ENCODE results near the gene CFAP61. TPM values are rescaled to one million over a fixed set of nuclear protein-coding genes. Genes with fewer than 3 reads are reported as not detected.
A peak's percentile ranks its signal among the peaks of the same experiment; 100 is the strongest.

CFAP61 gene
- total RNA-seq, 1 experiment from 2014 or later = 0.28 TPM

DNA sequence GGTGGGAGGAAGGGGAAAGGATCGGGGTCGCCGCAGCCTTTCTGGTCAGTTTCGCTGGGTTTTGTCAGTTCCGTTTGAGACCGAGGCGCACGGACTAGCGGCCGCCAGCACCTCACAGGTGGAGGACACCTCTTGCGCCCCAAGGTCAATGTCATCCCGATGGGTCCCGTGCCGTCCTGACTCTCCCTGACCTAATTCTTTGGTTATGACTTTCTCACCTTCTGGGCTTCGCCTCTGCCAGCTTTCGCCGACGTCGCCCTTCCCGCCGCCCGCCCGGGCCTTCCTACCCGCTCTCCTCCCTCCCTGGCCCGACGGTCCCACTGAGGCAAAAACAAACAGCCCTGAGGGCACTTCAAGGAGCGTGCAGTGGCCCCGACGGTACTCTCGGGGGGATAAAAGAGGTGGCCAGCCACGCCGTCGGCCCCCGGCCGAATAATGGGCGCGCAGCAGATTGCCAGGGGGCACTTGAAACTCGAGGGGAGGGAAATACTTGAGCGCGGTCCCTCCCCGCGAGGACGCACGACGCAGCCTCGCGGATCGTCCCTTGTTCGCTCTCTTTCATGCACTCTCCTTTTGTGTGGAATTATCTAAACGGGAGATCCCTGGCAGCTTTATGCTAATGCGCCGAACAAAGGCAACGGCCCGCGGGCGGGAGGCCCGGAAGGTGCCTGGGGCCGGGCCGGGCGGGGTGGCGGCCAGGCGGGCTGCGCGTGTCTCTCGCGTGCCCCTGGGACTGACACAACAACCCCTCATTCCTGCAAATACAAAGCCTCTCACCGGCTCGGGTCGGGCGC, 311.7 kb downstream of the CFAP61 start:
- Histone ChIP-seq H3K27me3 (ENCODE audit: control insufficient read depth, insufficient read depth, low read length) (peaks cover 39% of the 10 kb centered on the region), H3K4me1 (ENCODE audit: control insufficient read depth, insufficient read depth, low read length) (no peaks in the 10 kb centered on the region), H3K27ac (ENCODE audit: low read length) (no peak overlapping the region), H3K4me3 (ENCODE audit: low read depth in 2 of 2, low read length in 2 of 2) (no peak overlapping the region), H3K9me3 (ENCODE audit: control insufficient read depth, insufficient read depth, low read depth, low read length) (no peaks in the 10 kb centered on the region), H3K36me3 (ENCODE audit: control insufficient read depth, insufficient read depth, low read length) (no peaks in the 10 kb centered on the region)
- ChIA-PET POLR2A (no interaction called here), CTCF (no interaction called here)
- intact Hi-C loops (cut with micrococcal nuclease; ENCODE audit: unreplicated experiment) (loop anchor here (10.0 kb wide), 1 partner anchor 279 kb away; no protein-coding TSS in a partner anchor), in situ Hi-C loops (cut with HindIII; ENCODE audit: low pct_unique_long_range_greater_than_20kb, low sequenced_read_pairs) (no loop called here)
- ATAC-seq = peak; percentile 45; the same call in 1 of the 2 replicates
- no peak for DNase-seq (ENCODE audit: low read depth, low spot score)
- no peak for TF ChIP-seq TCF7L2 (IDR thresholded peaks at IDR 0.05; ENCODE audit: low read depth, low read length)
- TF ChIP-seq, protein P1, sequence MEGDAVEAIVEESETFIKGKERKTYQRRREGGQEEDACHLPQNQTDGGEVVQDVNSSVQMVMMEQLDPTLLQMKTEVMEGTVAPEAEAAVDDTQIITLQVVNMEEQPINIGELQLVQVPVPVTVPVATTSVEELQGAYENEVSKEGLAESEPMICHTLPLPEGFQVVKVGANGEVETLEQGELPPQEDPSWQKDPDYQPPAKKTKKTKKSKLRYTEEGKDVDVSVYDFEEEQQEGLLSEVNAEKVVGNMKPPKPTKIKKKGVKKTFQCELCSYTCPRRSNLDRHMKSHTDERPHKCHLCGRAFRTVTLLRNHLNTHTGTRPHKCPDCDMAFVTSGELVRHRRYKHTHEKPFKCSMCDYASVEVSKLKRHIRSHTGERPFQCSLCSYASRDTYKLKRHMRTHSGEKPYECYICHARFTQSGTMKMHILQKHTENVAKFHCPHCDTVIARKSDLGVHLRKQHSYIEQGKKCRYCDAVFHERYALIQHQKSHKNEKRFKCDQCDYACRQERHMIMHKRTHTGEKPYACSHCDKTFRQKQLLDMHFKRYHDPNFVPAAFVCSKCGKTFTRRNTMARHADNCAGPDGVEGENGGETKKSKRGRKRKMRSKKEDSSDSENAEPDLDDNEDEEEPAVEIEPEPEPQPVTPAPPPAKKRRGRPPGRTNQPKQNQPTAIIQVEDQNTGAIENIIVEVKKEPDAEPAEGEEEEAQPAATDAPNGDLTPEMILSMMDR (IDR thresholded peaks at IDR 0.05) = 0 out of 2 replicates have a peak, but pooled peaks have one; percentile 30
- TF ChIP-seq, protein P2, sequence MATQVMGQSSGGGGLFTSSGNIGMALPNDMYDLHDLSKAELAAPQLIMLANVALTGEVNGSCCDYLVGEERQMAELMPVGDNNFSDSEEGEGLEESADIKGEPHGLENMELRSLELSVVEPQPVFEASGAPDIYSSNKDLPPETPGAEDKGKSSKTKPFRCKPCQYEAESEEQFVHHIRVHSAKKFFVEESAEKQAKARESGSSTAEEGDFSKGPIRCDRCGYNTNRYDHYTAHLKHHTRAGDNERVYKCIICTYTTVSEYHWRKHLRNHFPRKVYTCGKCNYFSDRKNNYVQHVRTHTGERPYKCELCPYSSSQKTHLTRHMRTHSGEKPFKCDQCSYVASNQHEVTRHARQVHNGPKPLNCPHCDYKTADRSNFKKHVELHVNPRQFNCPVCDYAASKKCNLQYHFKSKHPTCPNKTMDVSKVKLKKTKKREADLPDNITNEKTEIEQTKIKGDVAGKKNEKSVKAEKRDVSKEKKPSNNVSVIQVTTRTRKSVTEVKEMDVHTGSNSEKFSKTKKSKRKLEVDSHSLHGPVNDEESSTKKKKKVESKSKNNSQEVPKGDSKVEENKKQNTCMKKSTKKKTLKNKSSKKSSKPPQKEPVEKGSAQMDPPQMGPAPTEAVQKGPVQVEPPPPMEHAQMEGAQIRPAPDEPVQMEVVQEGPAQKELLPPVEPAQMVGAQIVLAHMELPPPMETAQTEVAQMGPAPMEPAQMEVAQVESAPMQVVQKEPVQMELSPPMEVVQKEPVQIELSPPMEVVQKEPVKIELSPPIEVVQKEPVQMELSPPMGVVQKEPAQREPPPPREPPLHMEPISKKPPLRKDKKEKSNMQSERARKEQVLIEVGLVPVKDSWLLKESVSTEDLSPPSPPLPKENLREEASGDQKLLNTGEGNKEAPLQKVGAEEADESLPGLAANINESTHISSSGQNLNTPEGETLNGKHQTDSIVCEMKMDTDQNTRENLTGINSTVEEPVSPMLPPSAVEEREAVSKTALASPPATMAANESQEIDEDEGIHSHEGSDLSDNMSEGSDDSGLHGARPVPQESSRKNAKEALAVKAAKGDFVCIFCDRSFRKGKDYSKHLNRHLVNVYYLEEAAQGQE (IDR thresholded peaks at IDR 0.05; ENCODE audit: insufficient read depth in 1 of 2, low read depth in 2 of 2, low read length in 1 of 2) = no peak
- no TSS peak for BruUV-seq (replicated peaks)

DNA sequence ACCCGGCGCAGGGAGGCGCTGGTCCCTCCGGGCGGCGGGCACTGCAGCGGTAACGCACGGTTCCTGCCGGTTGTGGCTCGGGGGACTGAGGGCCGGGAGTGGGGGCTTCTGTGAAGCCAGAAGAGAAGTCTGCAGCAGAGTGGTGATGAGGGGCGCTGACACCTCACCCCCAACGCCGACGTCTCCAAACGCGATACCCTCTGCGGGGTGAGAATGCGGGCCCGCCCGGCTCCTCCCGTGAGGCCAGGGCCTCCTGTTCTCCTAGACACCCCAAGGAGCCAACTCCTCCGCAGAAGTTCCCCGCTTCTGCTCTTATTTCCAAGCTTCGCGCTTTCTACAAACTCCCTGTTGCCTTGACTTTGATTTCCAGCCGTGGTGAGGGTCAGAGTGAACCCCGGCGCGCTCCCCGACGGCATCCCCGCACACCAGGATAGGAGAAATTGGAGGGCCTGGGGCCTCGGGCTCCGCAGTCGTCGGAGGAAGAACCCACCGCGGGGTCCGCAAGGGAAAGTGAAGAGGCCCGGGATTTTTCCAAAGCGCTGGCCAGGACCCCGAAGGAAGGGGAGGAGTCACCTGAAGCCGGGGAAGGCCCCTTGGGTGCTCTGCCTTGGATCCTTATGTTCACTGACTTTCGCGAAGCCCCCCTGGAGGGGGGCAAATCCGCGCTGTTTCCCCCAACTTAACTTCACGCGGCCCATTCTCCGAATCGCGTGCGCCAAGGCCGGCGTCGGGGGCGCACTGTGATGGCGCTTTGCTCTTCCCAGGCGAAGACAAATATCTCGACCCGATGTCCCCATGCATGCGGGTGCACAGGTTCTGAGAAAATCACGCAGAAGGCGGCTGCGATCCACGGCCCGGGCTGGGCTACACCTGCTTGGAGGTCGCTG, 312.5 kb downstream of the CFAP61 start:
- POLR2A ChIA-PET = no interaction called here
- H3K27ac ChIP-seq (ENCODE audit: low read length) = no peak overlapping the region
- ATAC-seq (no peak), DNase-seq (ENCODE audit: low read depth, low spot score) (no peak)
- intact Hi-C loops (cut with micrococcal nuclease; ENCODE audit: unreplicated experiment) (loop anchor here (10.0 kb wide), 1 partner anchor 280 kb away; no protein-coding TSS in a partner anchor), in situ Hi-C loops (cut with HindIII; ENCODE audit: low pct_unique_long_range_greater_than_20kb, low sequenced_read_pairs) (no loop called here)
- H3K9me3 ChIP-seq (ENCODE audit: control insufficient read depth, insufficient read depth, low read depth, low read length) = no peaks in the 10 kb centered on the region
- H3K36me3 ChIP-seq (ENCODE audit: control insufficient read depth, insufficient read depth, low read length) = no peaks in the 10 kb centered on the region
- no TSS peak for BruUV-seq (replicated peaks)
- CTCF ChIA-PET = no interaction called here
- peaks cover 40% of the 10 kb centered on the region for H3K27me3 ChIP-seq (ENCODE audit: control insufficient read depth, insufficient read depth, low read length)
- peaks cover 1% of the 10 kb centered on the region for H3K4me1 ChIP-seq (ENCODE audit: control insufficient read depth, insufficient read depth, low read length)
- TF ChIP-seq, protein P2 (IDR thresholded peaks at IDR 0.05; ENCODE audit: insufficient read depth in 1 of 2, low read depth in 2 of 2, low read length in 1 of 2) = no peak
- no peak for TF ChIP-seq POLR2AphosphoS5 (IDR thresholded peaks at IDR 0.05; ENCODE audit: low read depth, low read length)
- TF ChIP-seq, protein P1 (IDR thresholded peaks at IDR 0.05) = no peak; the same call in none of the 2 replicates
- no peak for TF ChIP-seq SIN3A (IDR thresholded peaks at IDR 0.05; ENCODE audit: borderline replicate concordance, insufficient read depth, low read depth, low read length)
- no peak for TF ChIP-seq TCF7L2 (IDR thresholded peaks at IDR 0.05; ENCODE audit: low read depth, low read length)
- H3K4me3 ChIP-seq (ENCODE audit: low read depth in 2 of 2, low read length in 2 of 2) = no peak overlapping the region
